WTC11 (cell line): ENCODE measurements around the gene DLG1.

ENCODE experiments used
- IRF1 ChIP-seq: sonication (generic); formaldehyde crosslinking; IDR thresholded peaks from 2 replicates; pipeline ENCODE4 v1.8.0; 2023; ENCODE audit warnings: missing genetic modification reagents
- TF ChIP-seq, protein P1 (sequence below): sonication (generic); formaldehyde crosslinking; IDR thresholded peaks from 2 replicates; pipeline ENCODE4 v1.8.0; 2023; ENCODE audit warnings: mild to moderate bottlenecking, missing genetic modification reagents
- TF ChIP-seq, protein P2 (sequence below): sonication (generic); formaldehyde crosslinking; IDR thresholded peaks from 2 replicates; pipeline ENCODE4 v1.8.1; 2022; ENCODE audit warnings: missing genetic modification reagents, borderline replicate concordance

- no peak for TF ChIP-seq IRF1 (CRISPR knock-in tag)
- TF ChIP-seq, protein P1, sequence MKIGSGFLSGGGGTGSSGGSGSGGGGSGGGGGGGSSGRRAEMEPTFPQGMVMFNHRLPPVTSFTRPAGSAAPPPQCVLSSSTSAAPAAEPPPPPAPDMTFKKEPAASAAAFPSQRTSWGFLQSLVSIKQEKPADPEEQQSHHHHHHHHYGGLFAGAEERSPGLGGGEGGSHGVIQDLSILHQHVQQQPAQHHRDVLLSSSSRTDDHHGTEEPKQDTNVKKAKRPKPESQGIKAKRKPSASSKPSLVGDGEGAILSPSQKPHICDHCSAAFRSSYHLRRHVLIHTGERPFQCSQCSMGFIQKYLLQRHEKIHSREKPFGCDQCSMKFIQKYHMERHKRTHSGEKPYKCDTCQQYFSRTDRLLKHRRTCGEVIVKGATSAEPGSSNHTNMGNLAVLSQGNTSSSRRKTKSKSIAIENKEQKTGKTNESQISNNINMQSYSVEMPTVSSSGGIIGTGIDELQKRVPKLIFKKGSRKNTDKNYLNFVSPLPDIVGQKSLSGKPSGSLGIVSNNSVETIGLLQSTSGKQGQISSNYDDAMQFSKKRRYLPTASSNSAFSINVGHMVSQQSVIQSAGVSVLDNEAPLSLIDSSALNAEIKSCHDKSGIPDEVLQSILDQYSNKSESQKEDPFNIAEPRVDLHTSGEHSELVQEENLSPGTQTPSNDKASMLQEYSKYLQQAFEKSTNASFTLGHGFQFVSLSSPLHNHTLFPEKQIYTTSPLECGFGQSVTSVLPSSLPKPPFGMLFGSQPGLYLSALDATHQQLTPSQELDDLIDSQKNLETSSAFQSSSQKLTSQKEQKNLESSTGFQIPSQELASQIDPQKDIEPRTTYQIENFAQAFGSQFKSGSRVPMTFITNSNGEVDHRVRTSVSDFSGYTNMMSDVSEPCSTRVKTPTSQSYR, result no peak
- TF ChIP-seq, protein P2, sequence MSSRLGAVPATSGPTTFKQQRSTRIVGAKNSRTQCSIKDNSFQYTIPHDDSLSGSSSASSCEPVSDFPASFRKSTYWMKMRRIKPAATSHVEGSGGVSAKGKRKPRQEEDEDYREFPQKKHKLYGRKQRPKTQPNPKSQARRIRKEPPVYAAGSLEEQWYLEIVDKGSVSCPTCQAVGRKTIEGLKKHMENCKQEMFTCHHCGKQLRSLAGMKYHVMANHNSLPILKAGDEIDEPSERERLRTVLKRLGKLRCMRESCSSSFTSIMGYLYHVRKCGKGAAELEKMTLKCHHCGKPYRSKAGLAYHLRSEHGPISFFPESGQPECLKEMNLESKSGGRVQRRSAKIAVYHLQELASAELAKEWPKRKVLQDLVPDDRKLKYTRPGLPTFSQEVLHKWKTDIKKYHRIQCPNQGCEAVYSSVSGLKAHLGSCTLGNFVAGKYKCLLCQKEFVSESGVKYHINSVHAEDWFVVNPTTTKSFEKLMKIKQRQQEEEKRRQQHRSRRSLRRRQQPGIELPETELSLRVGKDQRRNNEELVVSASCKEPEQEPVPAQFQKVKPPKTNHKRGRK, result no peak
Measured at GRCh38 chr3:197114007-197114406, 184.4 kb downstream of the DLG1 start.
